Dermis microvascular lymphatic vessel endothelial cell (primary cell): Measurements from ENCODE around the gene SULT1A4. TPM values are rescaled to one million over a fixed set of nuclear protein-coding genes. Genes with fewer than 3 reads are reported as not detected.
"Not testable (repeated sequence)": the region's sequence is repeated elsewhere in the genome, so short reads cannot be mapped to it uniquely, and the experiment has no call there.

Experiments
- DNase-seq, 2 donors: peaks; one replicate each; pipeline versions ENCODE4 v3.0.0 to v3.0.0-alpha.2; 2010; ENCODE audit warnings: low read depth in 2 of 2
- total RNA-seq: library from RNA; depleted of rRNA; stranded (reverse); fragments of >200 nt; gene quantifications from 2 replicates; pipeline ENCODE4 v1.2.1, GENCODE V29; 2014

Gene SULT1A4
- total RNA-seq: 9.6 and 17.7 TPM in 2 replicates

DNA sequence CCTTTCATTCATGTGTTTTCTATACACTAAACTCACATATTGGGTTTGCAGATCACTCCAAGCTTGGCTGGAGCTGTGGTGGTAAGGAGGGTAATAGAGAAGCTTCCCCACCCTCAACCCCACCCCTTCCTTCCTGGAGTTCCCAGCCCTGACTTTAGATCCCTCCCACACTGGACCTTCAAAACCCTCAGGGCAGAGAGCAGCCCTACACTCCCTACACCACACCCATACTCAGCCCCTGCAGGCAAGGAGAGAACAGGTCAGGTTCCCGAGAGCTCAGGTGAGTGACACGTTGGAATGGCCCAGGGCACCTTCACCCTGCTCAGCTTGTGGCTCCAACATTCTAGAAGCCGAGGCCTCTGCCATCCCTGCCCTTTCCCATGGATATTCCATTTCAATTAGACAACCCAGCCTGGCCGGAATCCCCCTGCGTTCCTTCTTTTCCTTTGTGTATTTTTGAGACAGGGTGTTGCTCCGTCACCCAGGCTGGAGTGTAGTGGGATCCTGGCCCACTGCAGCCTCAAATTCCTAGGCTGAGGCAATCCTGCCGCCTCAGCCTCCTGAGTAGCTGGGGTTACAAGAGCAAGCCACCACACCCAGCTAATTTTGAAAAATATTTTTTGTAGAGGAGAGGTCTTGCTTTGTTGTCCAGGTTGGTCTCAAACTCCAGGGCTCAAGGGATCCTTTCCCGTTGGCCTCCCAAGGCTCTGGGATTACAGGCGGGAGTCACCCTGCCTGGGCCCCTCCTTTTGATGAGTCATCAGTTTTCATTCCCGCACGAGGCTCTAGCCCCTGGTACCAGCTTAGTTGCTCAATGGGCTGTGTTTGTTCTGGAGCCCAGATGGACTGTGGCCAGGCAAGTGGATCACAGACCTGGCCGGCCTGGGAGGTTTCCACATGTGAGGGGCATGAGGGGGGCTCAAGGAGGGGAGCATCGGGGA is at the start of gene SULT1A4:
SULT1A4 (plus strand) TSS at position 208 of the 941 bp plus-strand sequence. CDS start 1,473 bp downstream, outside the sequence.
- not testable (repeated sequence) for DNase-seq

DNA sequence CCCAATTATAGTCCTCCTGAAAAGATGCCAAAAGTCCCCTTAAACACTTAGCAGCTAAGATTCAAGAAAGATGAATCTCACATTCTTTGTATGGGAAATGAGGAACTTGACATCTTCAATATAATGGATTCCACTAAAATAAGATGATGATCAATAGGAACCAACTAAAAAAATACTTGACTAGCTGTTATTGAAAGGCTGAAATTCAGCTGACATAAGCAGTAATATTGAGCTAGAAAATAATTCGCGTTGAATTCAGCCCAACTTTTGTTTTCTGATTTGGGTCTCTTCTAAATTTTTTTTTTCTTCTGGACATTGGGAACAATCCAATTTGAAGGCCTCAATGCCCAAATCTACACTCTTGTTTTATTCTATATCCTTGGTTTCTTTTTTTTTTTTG is 36.1 kb upstream of the SULT1A4 start:
- not testable (repeated sequence) for DNase-seq

GRCh38 chr16:29425390-29425789 is 34.3 kb upstream of the SULT1A4 start:
- not testable (repeated sequence) for DNase-seq

- not testable (repeated sequence) for DNase-seq
These were observed 6.0 kb upstream of the SULT1A4 start for GRCh38 chr16:29453754-29454153.

GRCh38 chr16:29454269-29454668 is 5.4 kb upstream of the SULT1A4 start, which contains the start of the genes BOLA2 and SLX1B:
Gene BOLA2 (minus strand): TSS chr16:29454351. CDS start chr16:29454253, 98 bp downstream.
Gene SLX1B (plus strand): TSS chr16:29454533.
- not testable (repeated sequence) for DNase-seq

GRCh38 chr16:29454828-29455227 is 4.9 kb upstream of the SULT1A4 start:
- not testable (repeated sequence) for DNase-seq

DNA sequence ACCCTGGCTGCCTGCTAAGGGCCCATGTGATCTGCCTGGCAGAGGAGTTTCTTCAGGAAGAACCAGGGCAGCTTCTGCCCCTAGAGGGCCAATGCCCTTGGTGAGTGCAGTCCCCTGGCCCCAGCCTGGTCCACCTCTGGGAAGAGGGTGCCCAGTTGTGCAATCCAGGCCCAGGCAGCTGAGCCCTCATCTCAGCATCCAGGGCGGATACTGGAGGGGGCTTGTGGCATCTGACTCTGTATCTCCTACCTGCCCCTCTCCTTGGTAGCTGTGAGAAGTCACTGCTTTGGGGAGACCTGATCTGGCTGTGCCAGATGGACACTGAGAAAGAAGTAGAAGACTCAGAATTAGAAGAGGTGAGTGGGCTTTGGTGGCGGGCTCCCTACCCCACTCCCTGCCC is 2.1 kb upstream of the SULT1A4 start:
- DNase-seq: not testable (repeated sequence)

DNA sequence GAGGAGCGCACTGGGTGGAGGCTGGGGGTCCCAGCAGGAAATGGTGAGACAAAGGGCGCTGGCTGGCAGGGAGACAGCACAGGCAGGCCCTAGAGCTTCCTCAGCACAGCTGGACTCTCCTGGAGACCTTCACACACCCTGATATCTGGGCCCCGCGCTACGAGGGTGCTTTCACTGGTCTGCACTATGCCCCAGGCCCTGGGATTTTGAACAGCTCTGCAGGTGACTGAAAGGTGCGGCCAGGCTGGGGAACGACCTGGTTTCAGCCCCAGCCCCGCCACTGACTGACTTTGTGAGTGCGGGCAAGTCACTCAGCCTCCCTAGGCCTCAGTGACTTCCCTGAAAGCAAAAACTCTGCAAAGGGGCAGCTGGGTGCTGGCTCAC is 926 bp downstream of the SULT1A4 start:
- DNase-seq: not testable (repeated sequence)

- DNase-seq: not testable (repeated sequence)
These were observed 6.5 kb downstream of the SULT1A4 start for GRCh38 chr16:29465985-29466824.

DNA sequence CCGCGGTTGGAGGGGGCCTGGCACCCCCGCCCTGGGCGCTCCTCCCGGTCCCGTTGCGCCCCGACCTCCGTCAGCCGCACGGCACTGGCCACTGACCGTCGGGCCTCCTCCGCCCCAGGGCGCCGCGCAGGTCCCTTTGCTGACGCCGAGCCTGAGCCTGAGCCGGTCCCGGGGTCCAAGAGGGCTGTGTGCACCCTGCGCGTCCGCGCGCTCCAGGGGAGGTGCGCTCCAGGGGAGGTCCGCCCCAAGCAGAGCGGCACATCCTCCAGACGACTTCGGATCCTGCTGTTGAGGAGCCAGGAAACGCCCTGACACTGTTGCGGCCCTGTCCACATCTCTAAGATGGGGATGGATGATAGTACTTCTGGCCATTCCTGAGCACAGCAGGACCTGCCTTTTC is 7.2 kb downstream of the SULT1A4 start:
- not testable (repeated sequence) for DNase-seq

GRCh38 chr16:29467654-29468366 is 8.1 kb downstream of the SULT1A4 start:
- not testable (repeated sequence) for DNase-seq

DNA sequence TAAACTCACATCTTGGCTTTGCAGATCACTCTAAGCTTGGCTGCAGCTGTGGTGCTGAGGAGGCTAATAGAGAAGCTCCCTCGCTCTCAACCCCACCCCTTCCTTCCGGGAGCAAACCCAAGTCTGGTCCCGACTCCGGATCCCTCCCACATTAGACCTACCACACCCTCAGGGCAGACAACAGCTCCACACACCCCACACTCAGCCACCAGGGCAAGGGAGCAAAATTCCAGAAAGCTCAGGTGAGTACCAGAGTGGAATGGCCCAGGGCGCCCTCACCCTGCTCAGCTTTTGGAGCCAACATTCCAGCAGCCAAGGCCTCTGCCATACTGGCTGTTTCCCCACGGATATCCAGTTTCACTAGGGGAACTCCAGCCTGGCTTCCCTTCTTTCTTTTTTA is 9.9 kb downstream of the SULT1A4 start:
- DNase-seq: not testable (repeated sequence)

- not testable (repeated sequence) for DNase-seq
These were observed 12.4 kb downstream of the SULT1A4 start for GRCh38 chr16:29472065-29472464.

DNA sequence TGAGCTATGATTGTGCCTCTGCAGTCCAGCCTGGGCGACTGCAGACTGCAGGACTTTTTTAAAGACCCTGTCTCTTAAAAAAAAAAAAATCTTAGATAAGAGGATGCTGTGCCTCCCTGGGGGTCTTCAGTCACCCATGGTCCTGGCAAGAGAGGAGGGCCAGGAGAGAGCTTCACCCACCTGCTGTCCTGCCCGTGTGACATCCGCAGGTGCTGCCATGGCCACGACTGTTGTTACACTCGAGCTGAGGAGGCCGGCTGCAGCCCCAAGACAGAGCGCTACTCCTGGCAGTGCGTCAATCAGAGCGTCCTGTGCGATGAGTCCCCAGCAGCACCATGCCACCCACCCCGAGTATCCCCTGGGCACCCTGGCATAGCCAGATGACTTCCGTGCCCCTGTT is 22.6 kb downstream of the SULT1A4 start:
- not testable (repeated sequence) for DNase-seq

DNA sequence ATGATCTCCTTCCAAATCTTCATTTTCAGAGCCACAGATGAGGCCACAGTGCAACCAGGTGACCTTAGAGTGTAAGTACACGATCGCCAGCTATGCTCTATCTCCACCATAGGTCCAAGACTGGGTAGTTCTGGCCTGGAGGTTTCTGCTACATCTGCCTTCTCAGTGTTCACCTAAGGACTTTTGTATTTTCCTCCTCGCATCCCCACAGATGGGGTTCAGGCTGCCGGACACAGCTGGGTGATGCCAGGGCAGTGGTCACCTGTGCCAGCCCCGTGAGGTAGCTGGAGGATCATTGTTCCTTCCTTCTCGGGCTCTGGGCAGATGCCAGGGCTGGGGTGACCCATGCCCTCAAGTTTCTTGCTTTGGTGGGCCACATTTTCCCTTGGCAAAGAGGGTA is 46.6 kb downstream of the SULT1A4 start, which contains the start of gene NPIPB12:
NPIPB12 (minus strand) TSS at position 101 of the 400 bp plus-strand sequence.
- not testable (repeated sequence) for DNase-seq

Other genes starting within 250 kb of the SULT1A4 start
- gene NPIPB11, start 53.2 kb upstream of the SULT1A4 start, total RNA-seq: under 0.01 and 0.13 TPM in 2 replicates
- gene BOLA2, start 5.6 kb upstream of the SULT1A4 start, total RNA-seq: 35.0 and 38.4 TPM in 2 replicates
- gene SLX1B, start 5.4 kb upstream of the SULT1A4 start, total RNA-seq: 13.6 and 21.9 TPM in 2 replicates
- gene NPIPB12, start 46.5 kb downstream of the SULT1A4 start, total RNA-seq: 9.5 and 19.0 TPM in 2 replicates
- under 0.01 TPM in 1 of 2 replicates, not detected in the other for gene SPN, start 203.3 kb downstream of the SULT1A4 start, total RNA-seq
- gene QPRT, start 219.3 kb downstream of the SULT1A4 start, total RNA-seq: 0.13 and 0.25 TPM in 2 replicates